ENCODE results near the gene RCAN1. TPM values are rescaled to one million over a fixed set of nuclear protein-coding genes. Genes with fewer than 3 reads are reported as not detected.

RCAN1 gene
- total and polyA plus RNA-seq, 2 of the 4 experiments (the other 2 are of a cell fraction): 53.5 to 175 TPM

DNA sequence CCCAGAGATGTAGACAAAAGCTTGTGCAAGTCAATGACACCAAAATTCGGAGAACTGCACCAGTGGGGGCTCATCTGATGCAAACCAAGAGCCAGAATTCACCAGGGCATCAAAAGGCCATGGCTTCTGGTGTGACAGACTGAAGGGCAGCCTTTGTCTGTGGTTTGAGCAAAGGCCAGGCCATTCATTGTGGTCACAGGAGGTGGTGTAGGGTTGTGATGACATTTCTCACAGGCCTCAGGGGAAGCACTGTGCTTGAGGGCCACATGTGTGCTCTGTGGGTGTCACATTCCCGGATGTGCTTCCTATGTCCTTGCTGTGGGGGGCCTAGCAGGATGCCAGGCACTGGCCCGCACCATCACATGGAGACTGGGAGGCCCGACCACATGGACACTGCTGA lies 80.4 kb downstream of the RCAN1 start:
- no peaks in the 10 kb centered on the region for H3K9me3 ChIP-seq (ENCODE audit: control insufficient read depth, insufficient read depth, low read length)
- DNase-seq (no peak), ATAC-seq (ENCODE audit: low read depth) (no peak)
- no peak overlapping the region for H3K27ac ChIP-seq (ENCODE audit: insufficient read depth, low read length)
- H2BK120ac ChIP-seq (ENCODE audit: low read depth, low read length): peak overlapping the region; percentile 32; the same call in 1 of the 2 replicates
- no peaks in the 10 kb centered on the region for H4K20me1 ChIP-seq (ENCODE audit: insufficient read depth, low read length)
- peak overlapping the region; percentile 43 for H3K14ac ChIP-seq (replicated peaks; ENCODE audit: low read depth, low read length)
- BruUV-seq (replicated peaks): no TSS peak
- no peak overlapping the region for H3K9ac ChIP-seq (ENCODE audit: low read depth, low read length)
- H3K4me3 ChIP-seq (ENCODE audit: insufficient read depth, low read depth, low read length): no peak overlapping the region
- no peaks in the 10 kb centered on the region for H3K27me3 ChIP-seq (ENCODE audit: control insufficient read depth, insufficient read depth, low read length)
- H4K8ac ChIP-seq (ENCODE audit: low read depth in 2 of 2, low read length in 2 of 2): 0 out of 4 replicates have a peak overlapping the region, but pooled peaks of 1 of the 2 experiments have one; percentile 35
- H3K4me1 ChIP-seq (ENCODE audit: control insufficient read depth, insufficient read depth, low read length): peaks cover 19% of the 10 kb centered on the region
- peak overlapping the region; percentile 86; the same call in 1 of the 3 replicates for H2BK15ac ChIP-seq (ENCODE audit: low read depth, low read length)
- no peaks in the 10 kb centered on the region for H3K36me3 ChIP-seq (ENCODE audit: control insufficient read depth, insufficient read depth, low read length)
- TF ChIP-seq POLR2A (IDR thresholded peaks at IDR 0.05; ENCODE audit: low read depth, low read length) (no peak), CTCF (conservative IDR thresholded peaks at IDR 0.05; ENCODE audit: low read depth, low read length) (no peak), MAZ (IDR thresholded peaks at IDR 0.05; ENCODE audit: borderline replicate concordance, low read depth, low read length) (no peak), NFE2L2 (IDR thresholded peaks at IDR 0.05; ENCODE audit: low read depth, low read length) (no peak)
- in situ Hi-C loops (cut with MboI; ENCODE audit: low sequenced_read_pairs): no loop called here
- H4K5ac ChIP-seq (ENCODE audit: low read depth, low read length): no peak overlapping the region
- ChIA-PET CTCF (no interaction called here), POLR2A (ENCODE audit: unreplicated experiment) (no interaction called here)
- H3K9me1 ChIP-seq (ENCODE audit: insufficient read depth, low read length): peaks cover 19% of the 10 kb centered on the region
- H2BK5ac ChIP-seq (ENCODE audit: low read depth, low read length, poor library complexity, severe bottlenecking): no peak overlapping the region
- H3K18ac ChIP-seq (ENCODE audit: low read depth, low read length): no peak overlapping the region; the same call in 1 of the 2 replicates
- no peak overlapping the region for H2BK20ac ChIP-seq (ENCODE audit: low read depth, low read length)
- peak overlapping the region; percentile 8 for H2AFZ ChIP-seq (replicated peaks; ENCODE audit: low read length, poor library complexity)
- peak overlapping the region; percentile 66 for H3K4ac ChIP-seq (ENCODE audit: low read depth, low read length)
- H3K4me2 ChIP-seq (ENCODE audit: low read depth, low read length): no peak overlapping the region
- no CpG with 5 or more reads among the region's 4 CpGs for WGBS, 2 experiments (ENCODE audit: extremely low coverage in 2 of 2, insufficient read length in 1 of 2)
- H3K79me1 ChIP-seq (ENCODE audit: low read depth in 1 of 2, low read length in 2 of 2): peaks cover 5 to 34% of the 10 kb centered on the region in 2 experiments; a peak in 3 of 4 replicates
- peak overlapping the region; percentile 42; the same call in 1 of the 2 replicates for H4K91ac ChIP-seq (ENCODE audit: insufficient read depth, low read depth, low read length)
- no peak overlapping the region for H2AK9ac ChIP-seq (replicated peaks; ENCODE audit: low read depth, low read length, poor library complexity)
- intact Hi-C loops (cut with micrococcal nuclease): no loop called here
- H3K23ac ChIP-seq (ENCODE audit: low read depth, low read length): no peak overlapping the region
- H2AK5ac ChIP-seq (ENCODE audit: low read depth, low read length): peak overlapping the region; percentile 89
- dilution Hi-C loops (cut with HindIII; ENCODE audit: low sequenced_read_pairs, unreplicated experiment): no loop called here
- no peak overlapping the region for H3K56ac ChIP-seq (ENCODE audit: extremely low read depth, insufficient read depth, low read length)

All from IMR-90 (cell line).